22Rv1 (cell line): ENCODE results near the gene PTPRM.

Experiments
- H3K27ac ChIP-seq: fragments of 450-650 bp; 2 replicates; pipeline ENCODE4 v1.5.1; 2017
- CTCF ChIP-seq: fragments of 450-650 bp; IDR thresholded peaks from 2 replicates; pipeline ENCODE4 v1.5.1; 2017; ENCODE audit warnings: mild to moderate bottlenecking
- ZFX ChIP-seq: fragments of 450-650 bp; IDR thresholded peaks from 2 replicates; pipeline ENCODE4 v1.6.1; 2017; ENCODE audit warnings: antibody characterized with exemption, borderline replicate concordance

The PTPRM gene

GRCh38 chr18:8379187-8379941 lies 812.2 kb downstream of the PTPRM start:
- TF ChIP-seq ZFX = no peak
- TF ChIP-seq CTCF = no peak
- no peak overlapping the region for H3K27ac ChIP-seq

- H3K27ac ChIP-seq = no peak overlapping the region
- no peak for TF ChIP-seq ZFX
- no peak for TF ChIP-seq CTCF
Observed at GRCh38 chr18:8380006-8380405, 812.9 kb downstream of the PTPRM start.

GRCh38 chr18:8380926-8381325 lies 813.8 kb downstream of the PTPRM start:
- TF ChIP-seq CTCF (no peak), ZFX (no peak)
- H3K27ac ChIP-seq = no peak overlapping the region

- no peak for TF ChIP-seq CTCF
- no peak for TF ChIP-seq ZFX
- no peak overlapping the region for H3K27ac ChIP-seq
Observed at GRCh38 chr18:8381821-8382459, 814.8 kb downstream of the PTPRM start.

- no peak overlapping the region for H3K27ac ChIP-seq
- TF ChIP-seq ZFX = no peak
- no peak for TF ChIP-seq CTCF
Observed at GRCh38 chr18:8385400-8385799, 818.3 kb downstream of the PTPRM start.

GRCh38 chr18:8386669-8387380 lies 819.7 kb downstream of the PTPRM start:
- H3K27ac ChIP-seq = no peak overlapping the region
- TF ChIP-seq ZFX (no peak), CTCF (no peak)
